Measurements from ENCODE around the gene TEX29. TPM values are rescaled to one million over a fixed set of nuclear protein-coding genes. Genes with fewer than 3 reads are reported as not detected.

The TEX29 gene
- polyA plus RNA-seq, 1 of the 3 experiments (the other 2 are of a cell fraction), result 0.18 TPM

GRCh38 chr13:111363121-111363520, 42.7 kb downstream of the TEX29 start:
- POLR2A ChIA-PET, result no interaction called here
- no peak overlapping the region for H3K9ac ChIP-seq
- TF ChIP-seq TAF1 (IDR thresholded peaks at IDR 0.05; ENCODE audit: borderline replicate concordance, low read depth, low read length) (no peak), EZH2phosphoT487 (IDR thresholded peaks at IDR 0.05; ENCODE audit: borderline replicate concordance, low read depth) (no peak)
- no peaks in the 10 kb centered on the region for H3K36me3 ChIP-seq (replicated peaks in 1 of 2; ENCODE audit: control insufficient read depth in 1 of 2, insufficient read depth in 2 of 2, low read length in 1 of 2)
- H2AFZ ChIP-seq (ENCODE audit: low read depth), result no peak overlapping the region
- H3K4me1 ChIP-seq (ENCODE audit: control insufficient read depth in 1 of 2, insufficient read depth in 2 of 2, low read depth in 1 of 2, low read length in 1 of 2), result no peaks in the 10 kb centered on the region
- no peaks in the 10 kb centered on the region for H3K9me3 ChIP-seq
- no peak overlapping the region for H3K27ac ChIP-seq (ENCODE audit: low read depth in 2 of 2, low read length in 1 of 2)
- no peaks in the 10 kb centered on the region for H3K9me2 ChIP-seq
- DNase-seq, result no peak
- no peak overlapping the region for H3K4me2 ChIP-seq
- CTCF ChIA-PET, result interaction anchor here (1.2 kb wide), 1 partner anchor 295 kb away, joined by 3 read pairs; no protein-coding TSS in a partner anchor
- H4K20me1 ChIP-seq (ENCODE audit: insufficient read depth), result no peaks in the 10 kb centered on the region
- WGBS (ENCODE audit: low lambda C conversion rate), result 2% methylated on average over 11 of the region's 12 CpGs
- H3K27me3 ChIP-seq (ENCODE audit: insufficient read depth), result peaks cover 28% of the 10 kb centered on the region
- no peaks in the 10 kb centered on the region for H3F3A ChIP-seq (replicated peaks; ENCODE audit: insufficient read depth)
- H3K79me2 ChIP-seq (ENCODE audit: insufficient read depth), result no peaks in the 10 kb centered on the region
- no peak overlapping the region for H3K4me3 ChIP-seq (ENCODE audit: low read depth in 2 of 2, low read length in 1 of 2)

GRCh38 chr13:111363591-111363990, 43.1 kb downstream of the TEX29 start:
- Histone ChIP-seq H3K9me2 (no peaks in the 10 kb centered on the region), H3K27ac (ENCODE audit: low read depth in 2 of 2, low read length in 1 of 2) (no peak overlapping the region), H3K4me1 (ENCODE audit: control insufficient read depth in 1 of 2, insufficient read depth in 2 of 2, low read depth in 1 of 2, low read length in 1 of 2) (no peaks in the 10 kb centered on the region), H3K4me3 (ENCODE audit: low read depth in 2 of 2, low read length in 1 of 2) (no peak overlapping the region), H3K27me3 (ENCODE audit: insufficient read depth) (peaks cover 31% of the 10 kb centered on the region), H3K9me3 (no peaks in the 10 kb centered on the region), H3K79me2 (ENCODE audit: insufficient read depth) (no peaks in the 10 kb centered on the region), H3K4me2 (no peak overlapping the region), H3K36me3 (replicated peaks in 1 of 2; ENCODE audit: control insufficient read depth in 1 of 2, insufficient read depth in 2 of 2, low read length in 1 of 2) (no peaks in the 10 kb centered on the region), H2AFZ (ENCODE audit: low read depth) (no peak overlapping the region), H4K20me1 (ENCODE audit: insufficient read depth) (no peaks in the 10 kb centered on the region), H3F3A (replicated peaks; ENCODE audit: insufficient read depth) (no peaks in the 10 kb centered on the region), H3K9ac (no peak overlapping the region)
- ChIA-PET CTCF (no interaction called here), POLR2A (no interaction called here)
- TF ChIP-seq IRF3 (IDR thresholded peaks at IDR 0.05; ENCODE audit: low read depth, low read length) (no peak), USF1 (IDR thresholded peaks at IDR 0.05; ENCODE audit: borderline replicate concordance, low read depth) (no peak), JUND (IDR thresholded peaks at IDR 0.05) (no peak), YY1 (IDR thresholded peaks at IDR 0.05; ENCODE audit: low read depth) (no peak), EZH2phosphoT487 (IDR thresholded peaks at IDR 0.05; ENCODE audit: borderline replicate concordance, low read depth) (no peak)
- DNase-seq, result no peak
- 10% methylated on average over 7 of the region's 7 CpGs for WGBS (ENCODE audit: low lambda C conversion rate)

- Histone ChIP-seq H3K9ac (no peak overlapping the region), H3K9me2 (no peaks in the 10 kb centered on the region), H2AFZ (ENCODE audit: low read depth) (no peak overlapping the region), H3K27ac (ENCODE audit: low read depth in 2 of 2, low read length in 1 of 2) (no peak overlapping the region), H3K4me3 (ENCODE audit: low read depth in 2 of 2, low read length in 1 of 2) (no peak overlapping the region), H3K9me3 (no peaks in the 10 kb centered on the region), H4K20me1 (ENCODE audit: insufficient read depth) (no peaks in the 10 kb centered on the region), H3K4me1 (ENCODE audit: control insufficient read depth in 1 of 2, insufficient read depth in 2 of 2, low read depth in 1 of 2, low read length in 1 of 2) (no peaks in the 10 kb centered on the region), H3K4me2 (no peak overlapping the region), H3K36me3 (replicated peaks in 1 of 2; ENCODE audit: control insufficient read depth in 1 of 2, insufficient read depth in 2 of 2, low read length in 1 of 2) (no peaks in the 10 kb centered on the region), H3K27me3 (ENCODE audit: insufficient read depth) (peaks cover 39% of the 10 kb centered on the region), H3K79me2 (ENCODE audit: insufficient read depth) (no peaks in the 10 kb centered on the region), H3F3A (replicated peaks; ENCODE audit: insufficient read depth) (no peaks in the 10 kb centered on the region)
- no peak for DNase-seq
- TF ChIP-seq TCF12 (IDR thresholded peaks at IDR 0.05), result no peak
- TF ChIP-seq NRF1 (IDR thresholded peaks at IDR 0.05; ENCODE audit: low read depth, low read length), result no peak
- ChIA-PET POLR2A (no interaction called here), CTCF (interaction anchor here (0.6 kb wide), 1 partner anchor 740 kb away, joined by 4 read pairs; no protein-coding TSS in a partner anchor)
- 21% methylated on average over 13 of the region's 17 CpGs for WGBS (ENCODE audit: low lambda C conversion rate)
These were observed 44.9 kb downstream of the TEX29 start for GRCh38 chr13:111365149-111366005.

All from SK-N-SH (cell line).